ENCODE results near the gene DUSP10. TPM values are rescaled to one million over a fixed set of nuclear protein-coding genes. Genes with fewer than 3 reads are reported as not detected.
A peak's percentile ranks its signal among the peaks of the same experiment; 100 is the strongest.

The DUSP10 gene
- total and polyA plus RNA-seq, 8 donors: 4.7 to 14.5 (median 9.3) TPM

GRCh38 chr1:221740993-221741702 is 741 bp downstream of the DUSP10 start:
- peak overlapping the region; percentile 99 for H3K27ac ChIP-seq
- peak overlapping the region; percentile 49 to 66 (median 60) for H3K4me3 ChIP-seq
- no peaks in the 10 kb centered on the region for H3K9me3 ChIP-seq
- no peak for FAIRE-seq
- TF ChIP-seq, protein P1, sequence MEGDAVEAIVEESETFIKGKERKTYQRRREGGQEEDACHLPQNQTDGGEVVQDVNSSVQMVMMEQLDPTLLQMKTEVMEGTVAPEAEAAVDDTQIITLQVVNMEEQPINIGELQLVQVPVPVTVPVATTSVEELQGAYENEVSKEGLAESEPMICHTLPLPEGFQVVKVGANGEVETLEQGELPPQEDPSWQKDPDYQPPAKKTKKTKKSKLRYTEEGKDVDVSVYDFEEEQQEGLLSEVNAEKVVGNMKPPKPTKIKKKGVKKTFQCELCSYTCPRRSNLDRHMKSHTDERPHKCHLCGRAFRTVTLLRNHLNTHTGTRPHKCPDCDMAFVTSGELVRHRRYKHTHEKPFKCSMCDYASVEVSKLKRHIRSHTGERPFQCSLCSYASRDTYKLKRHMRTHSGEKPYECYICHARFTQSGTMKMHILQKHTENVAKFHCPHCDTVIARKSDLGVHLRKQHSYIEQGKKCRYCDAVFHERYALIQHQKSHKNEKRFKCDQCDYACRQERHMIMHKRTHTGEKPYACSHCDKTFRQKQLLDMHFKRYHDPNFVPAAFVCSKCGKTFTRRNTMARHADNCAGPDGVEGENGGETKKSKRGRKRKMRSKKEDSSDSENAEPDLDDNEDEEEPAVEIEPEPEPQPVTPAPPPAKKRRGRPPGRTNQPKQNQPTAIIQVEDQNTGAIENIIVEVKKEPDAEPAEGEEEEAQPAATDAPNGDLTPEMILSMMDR (IDR thresholded peaks at IDR 0.05): no peak
- WGBS, 2 donors: 1% methylated on average over 36 of the region's 36 CpGs
- peaks cover 0 to 18% (median 0%) of the 10 kb centered on the region in 3 donors for H3K4me1 ChIP-seq
- peak in 3 of 4 donors; percentile 0 to 4 (median 3) for ATAC-seq
- H3K36me3 ChIP-seq: peaks cover 0 to 5% (median 0%) of the 10 kb centered on the region in 3 donors
- peak in 3 of 6 donors; percentile 25 to 32 (median 29) for DNase-seq
- intact Hi-C loops (cut with DNase I): no loop called here
- H3K27me3 ChIP-seq: no peaks in the 10 kb centered on the region

DNA sequence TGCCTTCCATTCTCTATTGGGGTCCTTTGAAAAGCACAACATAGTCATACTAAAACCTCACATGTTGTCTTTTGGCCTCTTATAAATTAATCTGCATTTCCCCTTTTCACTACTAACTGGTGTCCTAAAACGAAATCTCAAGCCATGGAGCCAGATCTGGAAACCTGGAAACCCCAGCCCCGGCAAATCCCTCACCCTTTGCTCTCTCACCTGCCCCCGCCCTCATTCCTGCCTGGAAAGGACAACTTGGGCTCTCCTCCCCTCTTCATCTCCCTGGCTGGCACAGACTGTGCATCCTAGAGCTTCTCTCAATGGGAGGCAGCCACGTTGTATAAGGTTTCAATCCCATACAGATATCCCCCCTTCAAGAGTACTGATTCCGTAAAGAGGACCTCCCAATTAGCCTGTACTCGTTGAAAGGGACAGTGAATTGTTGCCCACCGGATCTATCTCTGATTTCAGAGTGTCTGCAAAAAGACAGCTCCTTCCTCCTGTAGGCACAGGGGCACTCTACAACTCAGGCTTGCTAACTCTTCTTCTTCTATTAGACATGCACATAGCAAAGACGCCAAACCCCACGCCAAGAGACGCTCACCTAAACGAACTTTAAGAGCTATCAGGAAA is 1.4 kb downstream of the DUSP10 start:
- ATAC-seq (no peak), DNase-seq (no peak), FAIRE-seq (no peak)
- Histone ChIP-seq H3K27me3 (no peaks in the 10 kb centered on the region), H3K4me1 (peaks cover 0 to 23% (median 0%) of the 10 kb centered on the region in 3 donors), H3K36me3 (peaks cover 0 to 5% (median 0%) of the 10 kb centered on the region in 3 donors), H3K27ac (peak overlapping the region in 2 of 4 donors; percentile 99), H3K9me3 (no peaks in the 10 kb centered on the region), H3K4me3 (peak overlapping the region; percentile 49 to 66 (median 60))
- 13 to 23% methylated on average over 11 of the region's 11 CpGs for WGBS, 2 donors
- intact Hi-C loops (cut with DNase I): no loop called here
- TF ChIP-seq, protein P1 (IDR thresholded peaks at IDR 0.05): no peak

DNA sequence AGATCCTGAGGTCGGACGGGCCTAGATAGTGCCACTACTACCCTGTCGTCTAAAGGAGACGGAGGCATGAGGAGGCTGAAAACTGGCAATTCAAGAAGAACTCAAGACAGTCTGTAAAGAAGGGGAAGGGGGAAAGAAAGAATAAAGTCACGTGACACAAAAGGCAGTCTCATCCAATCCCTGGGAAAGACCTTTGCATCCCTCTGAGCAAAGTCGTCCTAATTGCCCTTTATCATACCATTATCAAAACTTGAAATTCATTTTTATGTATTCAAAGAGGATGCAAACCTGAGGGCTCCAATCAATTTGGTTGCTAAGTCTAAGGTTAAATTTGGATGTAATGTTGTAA is 2.2 kb downstream of the DUSP10 start:
- peaks cover 0 to 5% (median 0%) of the 10 kb centered on the region in 3 donors for H3K36me3 ChIP-seq
- WGBS, 2 donors: 92 to 96% methylated on average over 6 of the region's 6 CpGs
- no peak for DNase-seq
- peaks cover 0 to 30% (median 0%) of the 10 kb centered on the region in 3 donors for H3K4me1 ChIP-seq
- peak overlapping the region in 2 of 4 donors; percentile 66 for H3K4me3 ChIP-seq
- no peak for ATAC-seq
- no peaks in the 10 kb centered on the region for H3K9me3 ChIP-seq
- no peak overlapping the region for H3K27ac ChIP-seq
- intact Hi-C loops (cut with DNase I): no loop called here
- TF ChIP-seq, protein P1 (IDR thresholded peaks at IDR 0.05): no peak
- no peaks in the 10 kb centered on the region for H3K27me3 ChIP-seq
- FAIRE-seq: no peak

- H3K4me3 ChIP-seq: peak overlapping the region in 2 of 4 donors; percentile 66
- intact Hi-C loops (cut with DNase I): no loop called here
- no peaks in the 10 kb centered on the region for H3K9me3 ChIP-seq
- WGBS, 2 donors: 93 to 95% methylated on average over 14 of the region's 14 CpGs
- H3K27me3 ChIP-seq: no peaks in the 10 kb centered on the region
- peaks cover 0 to 35% (median 1%) of the 10 kb centered on the region in 3 donors for H3K4me1 ChIP-seq
- TF ChIP-seq, protein P1 (IDR thresholded peaks at IDR 0.05): no peak
- FAIRE-seq (no peak), DNase-seq (no peak), ATAC-seq (no peak)
- H3K27ac ChIP-seq: no peak overlapping the region
- H3K36me3 ChIP-seq: peaks cover 0 to 5% (median 0%) of the 10 kb centered on the region in 3 donors
Observed at GRCh38 chr1:221739018-221739676, 2.7 kb downstream of the DUSP10 start.
